DMS53 treated with DMSO at 0.1 percent for 48 hours (cell line): ENCODE measurements around the gene KDM1A.

Experiments
- DNase-seq: peaks from one replicate; lab custom pipeline; 2025; ENCODE audit not compliant: unreplicated experiment; lab: John Stamatoyannopoulos, UW

Gene KDM1A

DNA sequence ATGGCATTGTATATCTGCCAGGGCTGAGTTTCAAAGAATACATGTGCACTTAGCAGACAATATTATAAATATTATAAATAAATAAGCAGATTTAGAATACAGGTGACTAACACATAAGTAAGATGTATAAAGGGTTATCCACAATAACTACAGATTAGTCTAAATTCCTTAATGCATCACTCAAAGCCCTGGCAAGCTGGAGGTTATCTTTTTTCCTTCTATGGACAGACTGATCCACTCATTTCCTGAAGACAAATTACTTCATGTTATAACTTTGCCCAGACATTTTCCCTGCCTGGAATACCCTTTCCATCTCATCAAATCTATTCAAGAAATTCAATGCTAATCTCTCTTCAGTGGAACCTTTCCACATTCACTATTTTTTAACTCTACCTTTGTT, 110.6 kb downstream of the KDM1A start:
- DNase-seq = no peak

DNA sequence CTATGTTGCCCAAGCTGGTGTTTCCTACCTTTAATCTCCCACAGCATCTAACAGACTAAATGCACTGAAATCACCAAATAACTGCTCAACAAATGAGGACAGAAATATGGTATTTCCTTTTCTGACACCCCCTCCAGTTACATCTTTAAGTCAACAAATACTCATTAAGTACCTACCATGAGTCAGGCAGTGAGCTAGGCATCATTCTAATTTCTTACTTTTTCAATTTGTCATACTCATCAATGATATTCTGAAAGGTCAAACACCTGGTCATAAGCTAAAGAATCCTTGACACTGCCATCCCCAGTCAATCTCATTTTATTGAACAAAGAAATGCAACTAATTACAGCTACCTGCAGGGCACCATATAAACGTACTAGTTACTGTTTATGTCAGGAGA, 112.8 kb downstream of the KDM1A start:
- no peak for DNase-seq
